Muscle layer of colon (tissue), 2 donors: ENCODE results near the gene SETD1B.
A peak's percentile ranks its signal among the peaks of the same experiment; 100 is the strongest.
"Not testable (repeated sequence)": the region's sequence is repeated elsewhere in the genome, so short reads cannot be mapped to it uniquely, and the experiment has no call there.

ENCODE experiments used
- H3K27ac ChIP-seq: one replicate; pipeline ENCODE4 v1.7.0; 2013; ENCODE audit warnings: low read depth, mild to moderate bottlenecking, low read length, moderate library complexity
- H3K27me3 ChIP-seq, 2 donors: one replicate each; pipeline ENCODE4 v1.7.0; 2013; ENCODE audit warnings: low read length in 2 of 2, mild to moderate bottlenecking in 2 of 2; ENCODE audit not compliant: insufficient read depth in 2 of 2, control insufficient read depth in 1 of 2
- H3K36me3 ChIP-seq: one replicate; pipeline ENCODE4 v1.7.0; 2013; ENCODE audit warnings: mild to moderate bottlenecking, low read length; ENCODE audit not compliant: insufficient read depth
- H3K4me1 ChIP-seq: one replicate; pipeline ENCODE4 v1.7.0; 2013; ENCODE audit warnings: mild to moderate bottlenecking, low read length; ENCODE audit not compliant: insufficient read depth
- H3K4me3 ChIP-seq, 2 donors: one replicate each; pipeline ENCODE4 v1.7.0; 2013; ENCODE audit warnings: low read length in 2 of 2, low read depth in 1 of 2, mild to moderate bottlenecking in 1 of 2, moderate library complexity in 1 of 2
- H3K9ac ChIP-seq: one replicate; pipeline ENCODE4 v1.7.0; 2013; ENCODE audit warnings: low read length
- H3K9me3 ChIP-seq: one replicate; pipeline ENCODE4 v1.7.0; 2013; ENCODE audit warnings: mild to moderate bottlenecking, low read length
- donor health status: abdominal sarcoma.
- donor health status: Adenocarcinoma of cecum.

SETD1B gene

GRCh38 chr12:121839106-121839992, 35.5 kb downstream of the SETD1B start:
- H3K36me3 ChIP-seq, result no peaks in the 10 kb centered on the region
- peaks cover 5% of the 10 kb centered on the region for H3K4me1 ChIP-seq
- H3K9me3 ChIP-seq, result no peaks in the 10 kb centered on the region
- no peaks in the 10 kb centered on the region for H3K27me3 ChIP-seq
- H3K4me3 ChIP-seq, result peak overlapping the region; percentile 64 to 92
- peak overlapping the region; percentile 72 for H3K27ac ChIP-seq
- H3K9ac ChIP-seq, result peak overlapping the region; percentile 36

- H3K27me3 ChIP-seq, result no peaks in the 10 kb centered on the region
- peak overlapping the region; percentile 64 to 92 for H3K4me3 ChIP-seq
- H3K36me3 ChIP-seq, result no peaks in the 10 kb centered on the region
- H3K9me3 ChIP-seq, result no peaks in the 10 kb centered on the region
- H3K9ac ChIP-seq, result peak overlapping the region; percentile 36
- H3K27ac ChIP-seq, result peak overlapping the region; percentile 72
- H3K4me1 ChIP-seq, result peaks cover 5% of the 10 kb centered on the region
These were observed 36.4 kb downstream of the SETD1B start for GRCh38 chr12:121839993-121840761.

- H3K9ac ChIP-seq, result no peak overlapping the region
These were observed 39.6 kb downstream of the SETD1B start for GRCh38 chr12:121843236-121843982.

GRCh38 chr12:121845701-121846100, 41.9 kb downstream of the SETD1B start:
- Histone ChIP-seq H3K4me3 (no peak overlapping the region), H3K9ac (no peak overlapping the region)

More at GRCh38 chr12:121843236-121843982, 39.6 kb downstream of the SETD1B start:
- H3K36me3 ChIP-seq, result no peaks in the 10 kb centered on the region
- H3K27me3 ChIP-seq, result no peaks in the 10 kb centered on the region
- H3K4me1 ChIP-seq, result peaks cover 5% of the 10 kb centered on the region
- H3K4me3 ChIP-seq, result no peak overlapping the region
- no peaks in the 10 kb centered on the region for H3K9me3 ChIP-seq
- no peak overlapping the region for H3K27ac ChIP-seq

GRCh38 chr12:121849211-121849610, 45.4 kb downstream of the SETD1B start:
- Histone ChIP-seq H3K4me1 (no peaks in the 10 kb centered on the region), H3K4me3 (no peak overlapping the region), H3K27ac (no peak overlapping the region), H3K9ac (no peak overlapping the region), H3K36me3 (no peaks in the 10 kb centered on the region), H3K27me3 (no peaks in the 10 kb centered on the region), H3K9me3 (no peaks in the 10 kb centered on the region)

More at GRCh38 chr12:121845701-121846100, 41.9 kb downstream of the SETD1B start:
- Histone ChIP-seq H3K36me3 (no peaks in the 10 kb centered on the region), H3K4me1 (no peaks in the 10 kb centered on the region), H3K27ac (no peak overlapping the region), H3K27me3 (no peaks in the 10 kb centered on the region), H3K9me3 (no peaks in the 10 kb centered on the region)

GRCh38 chr12:121849665-121850064, 45.9 kb downstream of the SETD1B start:
- H3K4me1 ChIP-seq, result no peaks in the 10 kb centered on the region
- H3K4me3 ChIP-seq, result no peak overlapping the region
- no peak overlapping the region for H3K9ac ChIP-seq
- no peaks in the 10 kb centered on the region for H3K9me3 ChIP-seq
- H3K36me3 ChIP-seq, result no peaks in the 10 kb centered on the region
- no peak overlapping the region for H3K27ac ChIP-seq
- H3K27me3 ChIP-seq, result no peaks in the 10 kb centered on the region

- not testable (repeated sequence) for H3K4me1 ChIP-seq, H3K27ac ChIP-seq, H3K27me3 ChIP-seq, H3K36me3 ChIP-seq, H3K4me3 ChIP-seq, H3K9ac ChIP-seq, H3K9me3 ChIP-seq
These were observed 48.6 kb downstream of the SETD1B start for GRCh38 chr12:121852392-121852791.

GRCh38 chr12:121857322-121858246, 53.8 kb downstream of the SETD1B start:
- peaks cover 25% of the 10 kb centered on the region for H3K4me1 ChIP-seq
- H3K9ac ChIP-seq, result no peak overlapping the region
- H3K27me3 ChIP-seq, result no peaks in the 10 kb centered on the region
- H3K27ac ChIP-seq, result peak overlapping the region; percentile 76
- H3K9me3 ChIP-seq, result no peaks in the 10 kb centered on the region
- H3K4me3 ChIP-seq, result no peak overlapping the region
- H3K36me3 ChIP-seq, result no peaks in the 10 kb centered on the region

- Histone ChIP-seq H3K27ac (peak overlapping the region; percentile 76), H3K4me3 (peak overlapping the region in 1 of 2 donors; percentile 30), H3K9me3 (no peaks in the 10 kb centered on the region), H3K27me3 (no peaks in the 10 kb centered on the region), H3K36me3 (no peaks in the 10 kb centered on the region), H3K9ac (no peak overlapping the region), H3K4me1 (peaks cover 25% of the 10 kb centered on the region)
These were observed 54.5 kb downstream of the SETD1B start for GRCh38 chr12:121858318-121858661.

GRCh38 chr12:121858662-121859572, 55.1 kb downstream of the SETD1B start, which contains the start of gene HPD:
HPD (minus strand) TSS chr12:121858859; CDS start chr12:121858823, 36 bp downstream.
- peak within 1 kb of the TSS; percentile 76 for H3K27ac ChIP-seq
- H3K4me1 ChIP-seq, result peaks cover 25% of the 10 kb centered on the region
- H3K4me3 ChIP-seq, result peak within 1 kb of the TSS in 1 of 2 donors; percentile 30

More at GRCh38 chr12:121858662-121859572, 55.1 kb downstream of the SETD1B start, which contains the start of gene HPD:
- Histone ChIP-seq H3K27me3 (no peaks in the 10 kb centered on the region), H3K9me3 (no peaks in the 10 kb centered on the region), H3K36me3 (no peaks in the 10 kb centered on the region), H3K9ac (no peak within 1 kb of the TSS)
